T-helper 2 cell treated with Interferon-gamma antibody and Interleukin-4, amounts not matched to agents 100 ng/mL and 5 ng/mL, for 36 hours (primary cell): Measurements from ENCODE around the gene TLR9. TPM values are rescaled to one million over a fixed set of nuclear protein-coding genes. Genes with fewer than 3 reads are reported as not detected.

Experiments used
- intact Hi-C: fragments of 100-400 bp; cut with micrococcal nuclease; formaldehyde crosslinking; loops from one replicate; pipeline ENCODE4 v1.15.1; 2023
- total RNA-seq: library from RNA; stranded (reverse); gene quantifications from 2 replicates; pipeline ENCODE4 v1.2.3, GENCODE V29; 2022

TLR9 gene
- total RNA-seq, 1 donor from 2014 or later: 0.25 TPM

DNA sequence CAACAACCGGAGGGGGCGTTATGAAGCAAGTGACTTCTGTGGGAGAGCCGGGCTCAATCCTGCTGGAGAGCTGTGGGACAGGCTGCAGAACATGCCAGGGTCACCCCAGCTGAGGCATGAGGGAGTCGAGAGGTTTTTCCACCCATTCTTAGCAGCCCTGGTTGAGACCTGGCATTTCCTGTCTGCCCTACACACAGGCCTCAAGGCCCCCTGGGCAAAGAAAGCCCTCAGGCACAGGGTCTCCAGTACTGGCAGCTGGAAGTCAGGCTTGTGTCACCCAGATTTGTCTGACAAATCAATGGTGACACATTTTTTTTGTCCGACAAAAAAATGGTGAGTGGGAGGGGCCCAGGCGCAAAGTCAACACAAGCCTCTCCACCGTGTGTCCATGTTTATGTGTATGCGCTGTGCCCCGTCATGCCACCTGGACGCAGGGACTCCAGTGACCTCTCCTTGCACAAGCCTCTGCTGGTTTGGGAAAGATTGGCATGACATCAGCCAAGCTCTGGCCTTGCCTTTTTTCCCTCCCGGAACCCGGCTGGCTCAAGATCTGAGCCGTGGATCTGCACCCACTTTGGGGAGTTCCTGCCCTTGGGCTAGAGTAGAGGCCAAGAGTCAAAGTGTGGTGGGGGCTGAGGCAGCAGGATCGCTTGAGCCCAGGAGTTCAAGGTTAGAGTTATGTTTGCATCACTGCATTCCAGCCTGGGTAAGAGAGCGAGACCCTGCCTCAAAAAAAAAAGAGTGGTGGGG lies 48.3 kb downstream of the TLR9 start:
- intact Hi-C loops: no loop called here

DNA sequence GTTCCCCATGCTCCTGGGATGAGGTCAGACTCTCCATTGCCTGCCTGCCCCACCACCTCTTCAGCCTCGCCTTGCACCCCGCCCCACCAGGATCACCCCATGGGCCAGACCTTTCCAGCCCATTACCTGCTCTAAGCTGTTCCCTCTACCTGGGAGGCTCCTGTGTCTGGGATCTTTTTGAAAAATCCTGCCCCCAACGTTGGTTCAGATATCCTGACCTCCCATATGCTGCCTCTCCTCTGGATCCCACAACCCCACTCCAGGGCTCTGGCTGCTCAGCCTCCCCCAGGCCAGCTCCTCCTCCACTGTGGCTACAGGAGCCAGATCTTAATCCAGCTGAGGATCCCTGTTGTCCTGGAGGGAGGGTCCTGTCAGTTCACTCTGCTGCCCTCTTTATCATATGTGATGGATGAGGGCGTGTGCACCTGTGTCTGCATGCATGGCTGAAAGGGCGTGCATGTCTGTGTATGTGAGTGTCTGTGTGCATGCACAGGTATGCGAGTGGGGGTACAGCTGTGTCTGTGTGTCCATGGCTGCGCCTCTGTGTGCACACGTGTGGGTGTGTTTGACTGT lies 49.2 kb downstream of the TLR9 start:
- intact Hi-C loops: no loop called here

DNA sequence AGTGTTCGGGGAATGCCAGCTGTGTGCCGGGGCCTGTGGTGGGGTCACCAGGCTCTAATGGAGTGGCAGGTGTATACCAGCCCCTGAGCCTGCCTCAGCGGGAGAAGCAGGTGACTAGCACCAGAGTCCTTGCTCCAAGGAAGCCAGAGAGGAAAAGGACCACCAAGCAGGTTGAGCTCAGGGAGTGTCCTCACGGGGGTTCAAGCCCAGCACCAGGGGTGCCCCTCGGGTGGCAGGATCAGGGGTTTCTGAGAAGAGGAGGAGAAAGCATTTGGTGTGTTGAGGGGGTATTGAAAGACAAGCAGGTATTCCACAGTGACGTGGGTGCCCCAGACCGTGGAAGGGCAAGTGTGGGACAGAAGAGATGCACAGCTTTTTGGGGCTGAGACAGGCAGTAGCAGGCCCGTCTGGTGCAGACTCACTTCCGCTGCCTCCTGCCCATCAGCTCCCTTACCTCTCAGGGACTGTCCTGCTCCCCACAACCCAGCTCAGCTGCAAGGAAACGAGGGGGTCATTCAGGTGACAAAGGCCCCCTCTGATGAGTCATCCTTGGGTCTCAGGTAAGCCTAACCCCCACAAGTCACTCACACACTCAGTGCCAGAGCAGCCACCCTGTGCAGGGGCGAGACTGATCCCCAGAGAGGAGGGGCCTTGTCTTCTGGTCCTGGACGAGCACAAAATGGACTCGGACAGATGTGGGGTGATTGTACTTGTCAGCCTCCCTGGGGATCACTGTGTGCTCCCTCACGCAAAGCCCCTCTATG lies 49.8 kb downstream of the TLR9 start:
- intact Hi-C loops: no loop called here

DNA sequence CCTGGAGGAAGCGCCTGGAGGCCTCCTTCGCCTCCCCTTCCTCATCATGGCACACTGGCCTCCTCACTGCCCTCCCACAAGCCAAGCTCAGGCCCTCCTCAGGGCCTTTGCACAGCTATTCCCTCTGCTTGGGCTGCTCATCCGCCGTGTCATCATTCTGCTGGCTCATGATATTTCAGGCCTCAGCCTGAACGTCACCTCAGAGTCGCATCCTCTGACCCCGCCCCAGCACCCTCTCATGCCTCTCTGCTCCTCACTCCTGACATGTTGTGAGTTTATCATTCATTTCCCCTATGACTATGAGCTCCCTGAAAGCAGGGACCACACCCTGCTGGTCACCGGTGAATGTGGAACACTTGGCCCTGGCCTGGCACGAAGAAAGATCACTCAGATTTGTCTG lies 50.5 kb downstream of the TLR9 start:
- intact Hi-C loops: no loop called here

DNA sequence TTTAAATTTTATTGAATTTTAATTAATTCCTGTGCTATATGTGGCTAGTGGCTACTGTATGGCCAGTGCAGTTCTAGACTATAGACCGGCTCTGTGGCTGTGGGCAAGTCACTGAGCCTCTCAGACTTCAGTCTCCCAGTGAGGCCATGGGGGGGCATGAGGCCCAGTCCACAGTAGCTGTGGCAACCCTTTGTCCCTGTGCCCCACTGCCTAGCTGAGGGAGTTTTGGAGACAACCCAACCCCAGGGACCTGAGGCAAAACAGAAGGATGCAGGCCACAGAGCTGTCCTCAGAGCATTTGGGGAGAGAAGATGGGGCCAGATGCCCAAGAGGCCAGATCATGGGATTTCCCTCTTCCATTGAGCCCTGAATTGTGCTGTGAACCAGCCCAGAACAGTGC lies 52.3 kb downstream of the TLR9 start:
- intact Hi-C loops: no loop called here

DNA sequence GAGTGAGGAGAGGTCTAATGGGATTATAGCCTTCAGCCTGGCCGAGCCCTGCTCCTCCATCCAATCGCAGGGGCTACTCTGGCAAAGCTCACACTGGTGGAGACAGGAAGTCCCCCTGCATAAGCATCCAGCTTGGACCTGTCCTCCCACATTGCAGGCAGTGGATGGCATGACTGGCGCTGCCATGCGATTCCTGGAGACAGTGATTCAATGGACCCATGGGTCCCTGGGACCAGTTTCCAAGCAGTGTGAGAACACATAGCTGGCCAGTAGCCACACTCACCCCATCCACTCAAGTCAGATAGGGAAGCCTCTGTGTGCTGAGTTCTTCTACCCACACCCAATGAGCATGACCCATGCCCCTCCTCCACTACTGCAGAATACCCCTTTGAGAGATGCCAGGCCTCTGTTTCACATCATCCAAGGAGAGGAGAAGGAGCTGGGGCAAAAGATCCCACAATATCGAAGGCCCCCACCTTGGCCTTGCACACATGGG lies 53.1 kb downstream of the TLR9 start:
- intact Hi-C loops: no loop called here

DNA sequence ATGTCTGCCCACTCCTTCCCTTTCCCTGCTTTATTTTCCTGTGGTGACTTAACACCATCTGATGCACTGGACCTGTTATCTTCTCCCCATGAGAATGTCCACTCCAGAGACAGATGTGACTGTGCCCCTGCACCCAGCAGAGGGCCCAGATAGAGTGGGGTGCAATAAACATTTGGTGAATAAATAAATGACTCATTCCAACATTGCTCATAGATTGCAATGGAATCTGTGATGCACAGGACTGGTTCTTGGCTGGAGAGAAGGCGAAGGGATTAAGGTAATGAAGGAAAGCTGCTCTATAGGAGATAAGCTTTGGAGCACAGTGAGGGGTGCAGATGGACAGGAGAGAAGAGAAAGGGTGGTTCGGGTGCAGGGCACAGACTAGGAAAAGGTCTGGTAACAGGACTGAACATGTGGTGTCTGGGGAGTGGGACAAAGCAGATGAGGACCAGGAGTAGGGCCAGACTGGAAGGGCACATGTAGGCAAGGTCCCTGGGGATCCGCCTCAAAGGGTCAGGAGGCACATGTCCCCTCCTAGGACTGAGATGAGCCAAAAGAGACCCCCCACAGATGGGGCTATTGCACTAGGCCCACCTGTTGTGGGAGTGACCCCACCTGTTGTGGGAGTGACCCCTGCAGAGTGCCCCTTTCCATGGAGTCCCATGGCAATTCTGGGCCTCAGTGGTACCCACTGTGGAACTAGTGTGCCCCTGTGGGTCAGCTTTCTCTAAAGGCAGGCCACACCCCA lies 53.8 kb downstream of the TLR9 start:
- intact Hi-C loops: no loop called here

Other genes with a start within 250 kb of the TLR9 start
- 28.0 and 31.2 TPM in 2 replicates for gene ACY1, start 242.1 kb downstream of the TLR9 start, total RNA-seq
- 1,352 and 1,360 TPM in 2 replicates for gene RPL29, start 229.8 kb downstream of the TLR9 start, total RNA-seq
- 42.4 and 43.7 TPM in 2 replicates for gene DUSP7, start 169.1 kb downstream of the TLR9 start, total RNA-seq
- 28.4 and 28.9 TPM in 2 replicates for gene POC1A, start 71.2 kb downstream of the TLR9 start, total RNA-seq
- 74.4 and 77.3 TPM in 2 replicates for gene ALAS1, start 27.5 kb downstream of the TLR9 start, total RNA-seq
- 107 and 109 TPM in 2 replicates for gene TWF2, start 13.5 kb upstream of the TLR9 start, total RNA-seq
- 59.5 and 60.2 TPM in 2 replicates for gene PPM1M, start 20.1 kb upstream of the TLR9 start, total RNA-seq
- 127 and 129 TPM in 2 replicates for gene WDR82, start 53.0 kb upstream of the TLR9 start, total RNA-seq
- 21.6 and 22.0 TPM in 2 replicates for gene GLYCTK, start 62.2 kb upstream of the TLR9 start, total RNA-seq
- 25.5 and 25.9 TPM in 2 replicates for gene DNAH1, start 90.7 kb upstream of the TLR9 start, total RNA-seq
- gene BAP1, start 184.4 kb upstream of the TLR9 start, total RNA-seq: 91.0 and 96.8 TPM in 2 replicates
- gene PHF7, start 185.0 kb upstream of the TLR9 start, total RNA-seq: 12.6 and 13.5 TPM in 2 replicates
- 0.16 and 0.23 TPM in 2 replicates for gene SEMA3G, start 219.5 kb upstream of the TLR9 start, total RNA-seq
- 0.23 and 0.27 TPM in 2 replicates for gene TNNC1, start 228.4 kb upstream of the TLR9 start, total RNA-seq
- 79.6 and 83.0 TPM in 2 replicates for gene NISCH, start 230.0 kb upstream of the TLR9 start, total RNA-seq